GM21576 (cell line): ENCODE data around the gene TUBE1.
"Not testable (repeated sequence)": the region's sequence is repeated elsewhere in the genome, so short reads cannot be mapped to it uniquely, and the experiment has no call there.

Source experiments
- ATAC-seq: cut with Tn5 transposase; IDR thresholded peaks from one replicate; pipeline ENCODE4 v1.9.1; 2021; ENCODE audit warnings: mild to moderate bottlenecking, moderate library complexity; ENCODE audit not compliant: unreplicated experiment

Gene TUBE1

DNA sequence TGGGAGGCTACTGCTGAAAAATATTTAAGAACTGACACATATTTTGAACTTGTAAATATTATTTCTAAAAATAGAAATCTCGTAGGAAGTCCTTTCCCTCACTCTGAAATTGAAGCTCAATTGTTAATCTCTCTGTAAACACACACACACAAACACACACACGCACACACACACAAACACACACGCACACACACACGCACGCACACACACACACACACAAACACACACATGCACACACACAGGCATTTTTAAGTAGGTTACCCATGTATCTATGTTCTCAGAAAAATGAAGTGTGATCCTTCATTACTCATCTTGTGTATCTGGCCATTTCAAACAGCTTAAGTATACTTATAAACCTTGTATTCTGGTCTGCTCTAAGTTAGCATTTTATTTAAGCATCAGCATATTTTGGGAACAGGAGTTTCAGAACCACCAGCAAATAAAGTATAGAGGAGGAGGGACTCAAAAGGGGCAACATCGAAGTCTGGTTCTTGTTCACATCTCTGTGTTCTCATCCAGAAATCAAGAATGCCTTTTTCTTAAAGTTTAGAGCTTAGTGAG lies 21.8 kb downstream of the TUBE1 start:
- ATAC-seq: no peak

GRCh38 chr6:112062966-112063365 lies 24.3 kb downstream of the TUBE1 start:
- no peak for ATAC-seq

- ATAC-seq: no peak
Observed at GRCh38 chr6:112061605-112062004, 25.7 kb downstream of the TUBE1 start.

DNA sequence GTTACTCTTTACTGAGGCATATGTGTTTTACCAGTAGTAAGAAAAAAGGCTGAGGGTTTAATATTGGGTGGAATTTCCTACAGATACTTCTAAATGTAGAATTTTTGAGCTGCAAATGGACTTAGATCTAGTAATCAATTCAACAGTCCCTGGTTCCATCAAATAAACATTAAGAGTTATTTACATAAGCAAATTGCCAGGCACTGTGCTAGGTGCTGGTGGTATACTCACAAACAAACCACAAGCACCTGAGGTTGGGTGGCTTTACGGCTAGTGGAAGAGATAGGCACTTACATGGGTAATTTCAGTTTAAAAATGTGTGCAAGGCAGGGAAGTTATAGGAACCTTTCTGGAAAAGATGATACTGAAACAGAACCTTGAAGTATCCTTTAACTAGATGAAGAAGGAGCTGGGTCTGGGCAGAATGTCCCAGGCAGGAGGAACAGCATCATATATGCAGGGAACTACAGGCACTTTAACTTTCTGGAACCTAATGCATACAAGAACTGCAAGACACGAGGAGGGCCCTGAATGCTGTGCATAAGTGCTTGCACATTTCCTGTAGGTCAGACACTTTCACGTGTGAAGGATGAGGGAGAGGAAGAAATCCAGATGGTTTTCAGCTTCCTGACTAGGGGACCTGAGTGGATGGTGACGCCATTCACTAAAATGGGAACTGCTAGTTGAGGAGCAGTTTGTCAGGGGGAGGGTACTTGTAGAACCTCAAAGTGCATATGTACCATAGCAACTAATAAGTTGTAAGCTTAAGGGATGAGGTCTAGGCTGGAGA lies 28.8 kb downstream of the TUBE1 start:
- ATAC-seq: no peak

- ATAC-seq: no peak
Observed at GRCh38 chr6:112054555-112055190, 32.6 kb downstream of the TUBE1 start.

GRCh38 chr6:112054001-112054400 lies 33.3 kb downstream of the TUBE1 start, which contains the start of gene CCN6:
CCN6 (plus strand) TSS chr6:112054104; CDS start chr6:112054358, 254 bp downstream.
- no peak for ATAC-seq

GRCh38 chr6:112051251-112051740 lies 36.0 kb downstream of the TUBE1 start:
- not testable (repeated sequence) for ATAC-seq

DNA sequence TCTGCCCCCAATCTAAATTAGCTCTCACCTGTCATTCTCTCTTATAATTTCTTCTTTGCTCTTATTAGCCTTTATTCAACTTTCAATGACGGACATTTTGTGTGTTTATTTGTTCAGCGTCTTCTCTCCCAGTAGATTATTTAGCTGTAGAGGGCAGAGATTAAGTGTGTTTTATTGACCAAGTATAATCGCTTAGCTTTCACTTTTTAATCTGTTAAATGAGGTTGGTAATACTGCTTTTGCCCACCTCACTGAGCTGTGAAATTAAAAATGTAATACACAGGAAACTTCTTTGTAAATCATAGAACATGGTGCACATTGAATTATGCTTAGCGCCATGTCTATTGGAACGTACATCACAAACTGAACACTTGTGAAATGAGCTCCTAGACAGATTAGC lies 36.9 kb downstream of the TUBE1 start:
- no peak for ATAC-seq

DNA sequence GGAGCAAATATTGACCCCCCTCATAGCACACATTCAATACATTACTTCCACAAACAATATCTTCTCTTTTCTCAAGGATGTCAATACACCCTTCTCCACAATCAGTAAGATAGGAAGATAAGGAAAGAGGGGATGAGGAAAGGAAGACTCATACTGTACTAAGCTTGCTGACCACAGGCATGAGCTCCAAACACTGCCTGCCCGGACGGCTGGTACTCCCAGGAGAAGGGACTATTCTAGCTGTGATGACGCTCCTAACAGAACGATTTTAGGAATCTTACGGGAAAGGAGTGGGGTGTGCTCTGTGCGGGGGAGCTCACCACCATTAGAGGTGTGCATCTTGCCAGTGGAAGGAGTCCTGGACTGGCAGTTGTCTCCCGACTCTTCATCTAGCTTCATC lies 37.3 kb downstream of the TUBE1 start:
- no peak for ATAC-seq

DNA sequence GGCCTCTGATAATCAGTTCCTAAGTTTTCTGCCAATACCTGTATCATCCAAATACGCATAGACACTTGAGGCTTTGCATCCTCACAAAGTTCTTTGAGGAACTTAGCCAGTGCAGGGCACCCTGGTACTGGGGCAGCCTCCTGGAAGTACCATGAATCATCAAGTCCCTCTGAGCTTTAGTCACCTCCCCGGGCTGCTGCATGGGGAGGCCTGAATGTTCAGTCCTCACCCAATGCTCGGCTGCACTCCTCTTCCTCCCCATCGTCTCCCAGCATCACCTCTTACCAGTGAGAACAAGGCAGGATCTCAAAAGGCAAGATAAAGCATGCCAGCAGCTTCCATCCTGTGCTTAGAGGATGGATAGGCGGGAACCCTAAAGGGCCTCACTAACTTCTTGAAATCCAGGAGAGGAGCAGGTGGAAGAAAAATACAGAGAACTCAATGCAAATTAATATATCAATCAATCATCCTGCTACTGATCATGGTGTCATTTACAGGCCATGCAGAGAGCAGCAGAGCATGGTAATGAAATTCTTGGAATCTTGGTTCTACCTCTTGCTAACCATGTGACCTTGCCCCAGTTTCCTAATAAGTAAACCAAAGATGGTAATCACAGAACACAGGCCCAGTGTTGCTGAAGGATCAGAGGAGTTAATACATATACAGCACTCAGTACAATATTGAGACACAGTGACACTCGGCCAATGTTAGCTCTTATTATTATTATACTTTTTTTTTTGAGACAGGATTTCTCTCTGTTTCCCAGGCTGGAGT lies 38.1 kb downstream of the TUBE1 start:
- no peak for ATAC-seq

GRCh38 chr6:112047523-112047922 lies 39.8 kb downstream of the TUBE1 start:
- ATAC-seq: not testable (repeated sequence)

DNA sequence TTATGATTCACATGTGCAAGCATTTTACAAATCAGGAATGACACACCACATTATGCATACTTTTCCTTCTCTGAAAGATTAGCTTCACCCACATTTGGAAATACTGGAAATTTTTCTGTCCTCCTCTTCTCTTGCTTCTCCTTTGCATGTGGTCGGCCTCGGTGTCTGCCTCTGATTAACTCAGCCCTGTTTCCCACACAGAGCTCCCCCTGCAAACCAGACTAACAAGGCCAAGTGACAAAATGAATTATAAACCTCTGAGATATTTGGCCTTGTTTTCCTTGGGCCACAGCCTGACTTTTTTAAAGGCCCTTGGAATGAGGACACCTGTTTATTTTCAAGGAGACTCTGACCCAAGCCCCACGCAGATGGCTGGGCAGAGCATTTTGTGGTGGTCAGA lies 42.4 kb downstream of the TUBE1 start:
- no peak for ATAC-seq

DNA sequence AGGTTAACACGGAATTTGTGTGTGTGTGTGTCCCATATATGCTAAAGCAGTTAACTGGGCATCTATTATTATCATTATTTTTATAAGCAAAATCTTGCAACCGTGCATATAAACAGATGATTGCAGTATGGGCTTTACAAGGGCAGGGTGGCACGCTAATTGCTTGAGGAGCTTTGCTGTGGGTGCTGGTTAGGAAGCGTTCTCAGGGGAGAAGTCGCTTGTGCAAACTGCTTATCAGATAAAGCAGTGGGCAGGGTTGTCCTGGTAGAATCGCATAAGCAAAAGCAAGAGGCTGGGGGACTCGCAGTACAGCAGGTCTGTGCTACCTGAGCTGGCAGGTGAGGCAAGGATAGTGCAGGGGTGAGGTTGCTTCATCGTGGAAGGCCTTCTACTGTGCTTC lies 43.1 kb downstream of the TUBE1 start:
- ATAC-seq: no peak

DNA sequence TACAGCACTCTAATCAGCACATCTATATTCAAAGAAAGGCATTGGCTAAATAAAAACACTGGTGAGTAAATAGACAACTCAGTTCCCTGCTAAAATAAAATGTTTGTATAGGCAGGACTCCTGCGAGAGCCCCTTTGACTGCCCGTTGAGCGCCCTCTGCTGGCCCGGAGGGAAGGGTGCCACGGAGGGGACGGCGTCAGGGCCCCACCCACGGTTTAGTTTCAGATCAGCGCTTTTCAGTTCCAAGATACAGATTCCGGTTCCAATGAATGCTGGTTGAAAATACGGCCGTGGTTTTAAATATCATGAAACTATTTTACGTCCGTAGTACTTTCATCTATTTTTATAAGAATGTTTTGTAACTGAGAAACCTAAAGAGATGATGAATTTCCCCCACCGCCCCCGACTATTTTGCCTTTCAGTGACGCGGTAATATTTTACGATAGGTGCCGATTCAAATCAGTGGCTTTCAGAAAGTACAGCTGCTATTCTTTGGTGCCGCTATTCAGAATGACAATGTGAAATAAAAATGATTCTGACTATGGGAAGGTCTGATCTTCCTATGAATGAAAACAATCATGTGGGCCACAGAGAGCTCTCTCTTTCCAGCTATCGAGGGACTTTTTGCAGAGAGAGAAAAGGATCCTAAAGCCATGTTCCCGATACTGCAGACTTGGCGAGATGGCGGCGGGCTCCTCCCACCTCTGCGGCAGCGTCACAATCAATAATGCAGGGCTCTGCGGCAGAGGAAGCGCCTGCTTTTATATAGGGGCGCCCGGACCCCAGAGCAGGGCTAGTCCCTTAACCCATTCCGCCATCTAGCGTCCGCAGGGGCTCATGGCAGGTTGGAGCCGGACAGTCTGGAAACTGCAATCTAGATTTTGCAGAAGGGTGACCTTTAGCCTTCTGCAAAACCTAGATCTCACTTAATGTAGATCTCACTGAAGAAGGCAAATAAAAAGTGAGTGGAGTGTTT lies 44.0 kb downstream of the TUBE1 start:
- peak; percentile 88 for ATAC-seq

GRCh38 chr6:112041535-112041934 lies 45.7 kb downstream of the TUBE1 start:
- no peak for ATAC-seq

DNA sequence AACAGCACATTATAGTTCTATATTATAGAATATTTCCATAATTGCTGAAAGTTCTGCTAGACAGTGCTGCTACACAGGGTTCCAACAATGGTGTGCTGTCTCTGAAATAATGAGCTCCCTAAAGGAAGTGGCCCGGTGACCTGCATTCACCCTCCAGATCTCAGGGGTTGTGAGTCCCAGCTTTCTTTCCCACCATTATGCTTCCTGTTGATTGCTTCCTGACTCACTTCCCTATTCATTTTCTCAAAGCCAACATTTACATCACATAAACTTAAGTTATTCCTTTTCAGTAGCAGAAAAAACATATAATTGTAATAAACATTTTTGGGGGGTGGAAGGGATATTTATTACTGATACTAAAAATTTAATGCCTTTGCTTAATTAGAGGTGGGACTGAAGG lies 46.3 kb downstream of the TUBE1 start:
- no peak for ATAC-seq

DNA sequence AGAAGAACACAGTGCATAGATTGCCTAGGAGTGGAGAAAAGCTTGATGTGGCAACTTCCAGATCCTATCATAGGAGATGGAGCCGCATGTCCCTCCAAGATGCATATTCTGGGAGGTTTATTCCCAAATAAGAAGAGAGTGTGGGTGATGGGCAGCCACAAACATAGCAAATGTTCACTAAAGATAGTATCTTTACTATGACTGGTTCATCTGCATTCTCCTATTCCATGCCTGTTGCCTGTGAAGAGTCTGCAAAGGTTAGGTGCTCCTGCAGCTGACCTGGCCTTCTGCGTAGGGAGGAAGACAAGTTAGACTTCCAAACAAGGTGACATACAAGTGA lies 47.9 kb downstream of the TUBE1 start:
- no peak for ATAC-seq

DNA sequence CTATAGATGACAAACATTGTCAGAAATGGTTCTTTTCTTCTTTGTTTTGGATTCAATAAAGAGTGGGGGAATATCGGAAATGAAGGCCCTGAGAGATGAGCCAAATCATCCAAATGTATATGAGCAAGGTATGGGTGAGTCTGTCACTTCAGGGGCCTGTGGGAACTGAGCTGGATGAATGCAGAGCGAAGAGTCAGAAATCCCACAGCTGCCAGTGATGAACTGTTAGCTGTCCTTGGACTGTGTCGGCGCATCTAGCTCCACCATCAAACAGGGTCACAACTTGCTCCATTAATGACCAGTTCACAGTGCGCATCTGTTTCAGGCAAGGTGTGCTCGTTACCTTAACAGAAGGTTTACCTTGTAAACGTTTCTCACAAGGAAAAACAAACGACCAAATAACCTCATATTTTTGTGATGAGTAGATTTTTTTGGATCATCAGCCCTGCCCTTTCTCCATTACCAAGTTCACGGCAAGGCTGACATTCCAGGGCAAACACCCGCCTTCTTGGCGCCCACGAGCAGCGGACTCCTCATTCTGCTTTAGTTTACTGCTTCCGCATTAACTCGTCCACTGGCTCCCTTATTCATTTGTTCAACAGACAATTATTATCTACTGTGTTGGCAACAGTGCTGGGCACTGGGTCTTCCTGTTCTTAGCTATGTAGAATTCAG lies 48.4 kb downstream of the TUBE1 start:
- ATAC-seq: no peak

DNA sequence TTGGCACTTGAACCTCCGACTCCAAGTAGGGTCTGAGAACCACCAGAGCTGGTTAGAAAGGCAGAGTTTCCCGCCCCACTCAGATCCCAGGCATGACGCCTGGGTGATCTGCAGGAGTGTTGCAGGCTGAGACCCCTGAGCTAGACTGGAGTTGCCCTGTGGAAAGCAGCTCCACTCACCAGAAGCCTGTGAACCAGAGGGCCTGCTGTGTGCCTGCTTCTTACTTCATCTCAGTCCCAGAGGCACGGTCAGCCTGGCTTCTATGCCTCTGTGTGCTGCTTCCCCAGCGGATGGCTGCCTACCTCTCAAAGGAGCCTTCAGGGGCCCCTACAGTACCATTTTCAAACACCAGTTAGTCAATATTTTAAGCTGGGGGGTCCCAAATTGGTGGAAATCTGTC lies 49.0 kb downstream of the TUBE1 start:
- no peak for ATAC-seq

- no peak for ATAC-seq
Observed at GRCh38 chr6:112037783-112038216, 49.5 kb downstream of the TUBE1 start.
